CD4-positive, alpha-beta T cell treated with Interferon alpha-2 for 1 hour (primary cell): Measurements from ENCODE around the gene GCFC2.

Experiments
- DNase-seq, 2 donors: peaks; one replicate each; pipeline ENCODE4 v3.0.0-alpha.2; 2020 to 2022

GCFC2 gene

DNA sequence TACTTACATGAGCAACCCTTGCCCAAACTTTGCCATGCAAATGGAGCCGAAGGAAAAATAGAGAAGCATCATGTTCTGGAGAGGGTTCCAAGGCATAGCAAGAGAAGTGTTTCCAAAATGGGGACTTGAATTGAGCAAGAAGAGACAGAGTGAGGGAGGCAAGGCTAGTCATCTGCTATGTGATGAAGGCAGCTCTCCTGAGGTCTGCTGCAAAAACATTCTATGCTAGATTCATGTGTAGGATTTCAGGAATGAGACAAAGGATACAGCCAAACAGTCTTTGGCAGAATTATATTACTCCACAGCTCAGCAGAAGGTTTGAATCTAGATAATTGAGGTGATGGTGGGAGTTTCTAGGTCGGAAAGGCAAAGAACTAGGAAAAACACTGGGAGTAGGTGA lies 88.2 kb downstream of the GCFC2 start:
- DNase-seq = no peak

DNA sequence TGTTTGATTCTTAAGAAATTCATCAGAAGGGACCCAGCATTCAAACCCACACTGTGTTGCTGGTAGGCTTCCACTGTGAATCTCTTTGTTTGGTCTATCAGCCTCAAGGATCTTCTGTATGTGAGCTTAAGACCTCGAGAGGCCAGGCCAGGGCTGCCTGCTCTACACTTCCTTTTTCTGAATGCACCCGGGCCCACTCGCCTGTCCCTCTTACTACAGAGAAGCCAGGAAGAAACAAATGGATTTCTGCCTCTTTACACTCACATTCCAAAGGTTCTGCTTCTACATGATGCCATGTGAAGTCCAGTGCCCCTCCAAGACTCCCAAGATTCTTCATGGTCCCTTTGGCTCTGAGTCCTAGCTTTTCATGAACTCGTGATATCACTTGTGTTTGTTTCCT lies 89.5 kb downstream of the GCFC2 start:
- no peak for DNase-seq

DNA sequence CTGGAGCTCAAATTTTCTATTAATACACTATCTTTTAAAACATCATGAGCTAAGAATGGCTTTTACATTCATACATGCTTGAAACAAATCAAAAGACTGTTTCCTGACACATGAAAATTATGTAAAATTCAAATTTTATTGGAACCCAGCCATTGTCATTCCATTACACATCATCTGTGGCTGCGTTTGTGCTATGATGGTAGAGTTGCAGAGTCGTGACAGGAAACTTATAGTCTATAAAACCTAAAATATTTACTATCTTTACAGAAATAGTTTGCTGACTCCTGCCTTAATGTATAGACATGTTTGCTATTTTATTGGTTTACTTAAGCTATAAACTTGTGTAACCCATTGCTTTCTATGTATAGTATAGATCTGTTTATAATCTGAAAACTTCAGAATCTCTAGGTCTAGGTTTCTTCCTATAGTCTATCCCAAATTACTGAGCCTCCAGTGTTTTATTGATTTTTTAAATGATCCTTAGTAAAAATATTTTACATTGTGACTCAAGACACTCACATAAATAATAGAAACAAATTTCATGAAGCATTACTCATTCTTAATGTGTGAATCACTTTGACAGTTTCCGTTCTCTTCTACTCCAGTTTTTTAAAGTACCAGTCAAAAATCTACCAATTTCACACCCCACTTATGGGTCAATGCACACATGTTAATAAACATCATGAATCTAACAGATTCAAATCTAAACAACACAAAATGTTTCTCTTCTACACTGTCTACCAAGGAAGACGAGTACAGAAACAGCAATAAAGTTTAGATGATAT lies 90.6 kb downstream of the GCFC2 start:
- no peak for DNase-seq

DNA sequence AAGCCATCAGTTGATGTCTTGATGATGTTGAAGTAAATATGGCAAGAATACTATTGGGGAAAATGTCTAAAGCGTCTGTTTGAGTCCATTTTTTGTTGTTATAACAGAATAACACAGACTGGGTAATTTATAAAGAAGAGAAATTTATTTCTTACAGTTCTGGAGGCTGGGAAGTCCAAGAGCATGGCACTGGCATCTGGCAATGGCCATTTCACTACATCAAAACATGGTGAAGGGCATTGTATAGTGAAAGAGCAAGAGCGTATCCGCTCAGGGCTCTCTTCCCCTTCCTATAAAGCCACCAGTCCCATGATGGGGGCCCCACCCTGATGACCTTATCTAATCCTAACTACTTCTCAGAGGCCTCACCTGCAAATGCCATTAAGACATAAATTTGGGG lies 93.8 kb downstream of the GCFC2 start:
- no peak for DNase-seq

DNA sequence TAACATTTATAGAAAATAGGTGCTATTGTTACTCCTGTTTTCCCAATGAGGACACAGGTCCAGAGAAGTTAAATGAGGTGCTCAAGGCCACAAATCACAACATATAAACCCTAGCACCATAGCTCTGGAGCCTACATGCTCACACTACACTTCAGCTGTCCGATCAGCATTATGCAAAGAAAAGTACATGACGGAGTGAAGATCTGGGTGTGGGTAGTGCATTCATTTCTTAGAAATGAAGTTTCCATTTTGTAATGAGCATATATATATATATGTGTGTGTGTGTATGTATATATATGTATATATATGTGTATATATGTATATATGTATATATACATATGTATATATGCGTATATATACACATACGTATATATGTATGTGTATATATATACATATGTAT lies 94.3 kb downstream of the GCFC2 start:
- DNase-seq = no peak

DNA sequence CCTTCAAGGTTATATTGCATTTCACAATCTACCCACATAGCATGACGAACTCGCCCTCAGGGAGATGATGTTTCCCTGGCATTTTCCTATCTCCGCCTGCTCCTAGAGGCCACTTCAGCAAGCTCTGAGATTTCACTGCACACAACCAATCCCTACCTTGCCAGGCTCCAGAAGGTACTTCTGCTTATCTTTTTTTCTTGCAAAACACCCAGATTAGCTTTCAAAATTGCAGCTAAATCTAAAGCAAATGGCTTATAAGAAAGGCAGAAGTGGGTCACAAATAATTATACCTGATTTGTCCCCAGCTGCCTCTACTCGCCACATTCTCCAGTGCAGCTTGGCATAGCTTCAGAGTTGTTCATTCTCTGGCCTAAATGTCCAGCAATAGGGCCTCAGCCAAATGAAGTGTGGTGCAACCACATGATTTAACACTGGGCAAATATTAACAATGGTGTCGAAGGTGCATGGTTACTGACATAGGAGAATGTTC lies 96.5 kb downstream of the GCFC2 start:
- no peak for DNase-seq

DNA sequence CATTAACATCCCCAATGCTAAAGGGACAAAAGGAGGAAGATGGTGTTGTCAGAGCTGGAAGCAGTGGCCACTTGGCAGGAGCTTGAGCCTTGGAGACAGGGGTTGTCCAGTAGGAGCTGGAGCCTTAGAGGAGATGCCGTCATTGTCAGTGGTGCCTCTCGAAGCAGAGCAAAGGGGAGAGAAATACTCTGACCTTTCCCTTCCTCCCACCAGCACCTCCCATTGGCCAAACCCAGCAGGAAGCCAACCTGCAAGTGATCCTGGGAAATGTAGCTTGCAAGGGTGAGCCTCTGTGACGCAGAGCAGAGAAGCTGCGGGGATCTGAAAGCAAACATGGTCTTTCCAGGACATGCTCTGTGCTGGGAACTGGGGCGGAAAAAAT lies 97.9 kb downstream of the GCFC2 start:
- no peak for DNase-seq
